Measurements from ENCODE around the gene GLIS1.

The GLIS1 gene

GRCh38 chr1:53717025-53717804, 21.7 kb downstream of the GLIS1 start:
- DNase-seq (ENCODE audit: low spot score): no peak

- no peak for DNase-seq (ENCODE audit: low spot score)
These were observed 22.8 kb downstream of the GLIS1 start for GRCh38 chr1:53716150-53716549.

- DNase-seq (ENCODE audit: low spot score): no peak
These were observed 23.5 kb downstream of the GLIS1 start for GRCh38 chr1:53715478-53715877.

GRCh38 chr1:53712276-53712675, 26.7 kb downstream of the GLIS1 start:
- no peak for DNase-seq (ENCODE audit: low spot score)

- DNase-seq (ENCODE audit: low spot score): no peak
These were observed 28.4 kb downstream of the GLIS1 start for GRCh38 chr1:53710584-53710983.

- DNase-seq (ENCODE audit: low spot score): no peak
These were observed 30.3 kb downstream of the GLIS1 start for GRCh38 chr1:53708687-53709086.

GRCh38 chr1:53706356-53706755, 32.6 kb downstream of the GLIS1 start:
- no peak for DNase-seq (ENCODE audit: low spot score)

GRCh38 chr1:53705446-53706096, 33.4 kb downstream of the GLIS1 start:
- DNase-seq (ENCODE audit: low spot score): no peak

- no peak for DNase-seq (ENCODE audit: low spot score)
These were observed 34.0 kb downstream of the GLIS1 start for GRCh38 chr1:53704804-53705445.

- DNase-seq (ENCODE audit: low spot score): no peak
These were observed 34.7 kb downstream of the GLIS1 start for GRCh38 chr1:53704304-53704703.

- no peak for DNase-seq (ENCODE audit: low spot score)
These were observed 35.8 kb downstream of the GLIS1 start for GRCh38 chr1:53703174-53703573.

- no peak for DNase-seq (ENCODE audit: low spot score)
These were observed 36.6 kb downstream of the GLIS1 start for GRCh38 chr1:53702341-53702740.

GRCh38 chr1:53700776-53701175, 38.2 kb downstream of the GLIS1 start:
- DNase-seq (ENCODE audit: low spot score): no peak

GRCh38 chr1:53699981-53700380, 39.0 kb downstream of the GLIS1 start:
- DNase-seq (ENCODE audit: low spot score): no peak

- DNase-seq (ENCODE audit: low spot score): no peak
These were observed 40.5 kb downstream of the GLIS1 start for GRCh38 chr1:53698384-53698980.

GRCh38 chr1:53697721-53698383, 41.1 kb downstream of the GLIS1 start:
- DNase-seq (ENCODE audit: low spot score): no peak

- no peak for DNase-seq (ENCODE audit: low spot score)
These were observed 42.0 kb downstream of the GLIS1 start for GRCh38 chr1:53696990-53697389.

GRCh38 chr1:53696571-53696970, 42.4 kb downstream of the GLIS1 start:
- no peak for DNase-seq (ENCODE audit: low spot score)

GRCh38 chr1:53696051-53696450, 42.9 kb downstream of the GLIS1 start:
- DNase-seq (ENCODE audit: low spot score): no peak

GRCh38 chr1:53695116-53695515, 43.8 kb downstream of the GLIS1 start:
- no peak for DNase-seq (ENCODE audit: low spot score)

- no peak for DNase-seq (ENCODE audit: low spot score)
These were observed 44.3 kb downstream of the GLIS1 start for GRCh38 chr1:53694718-53695091.
